Measurements from ENCODE around the gene RPL10.

The RPL10 gene

GRCh38 chrX:154450312-154450711 is 52.1 kb downstream of the RPL10 start:
- no peak for DNase-seq
